ENCODE results near the gene SHANK3. TPM values are rescaled to one million over a fixed set of nuclear protein-coding genes. Genes with fewer than 3 reads are reported as not detected.

The SHANK3 gene
- total RNA-seq (2022; extraction: Qiagen RNA extraction; ENCODE audit: low read depth), result 3.0 to 6.1 TPM (median 4.6 TPM) in 5 replicates

DNA sequence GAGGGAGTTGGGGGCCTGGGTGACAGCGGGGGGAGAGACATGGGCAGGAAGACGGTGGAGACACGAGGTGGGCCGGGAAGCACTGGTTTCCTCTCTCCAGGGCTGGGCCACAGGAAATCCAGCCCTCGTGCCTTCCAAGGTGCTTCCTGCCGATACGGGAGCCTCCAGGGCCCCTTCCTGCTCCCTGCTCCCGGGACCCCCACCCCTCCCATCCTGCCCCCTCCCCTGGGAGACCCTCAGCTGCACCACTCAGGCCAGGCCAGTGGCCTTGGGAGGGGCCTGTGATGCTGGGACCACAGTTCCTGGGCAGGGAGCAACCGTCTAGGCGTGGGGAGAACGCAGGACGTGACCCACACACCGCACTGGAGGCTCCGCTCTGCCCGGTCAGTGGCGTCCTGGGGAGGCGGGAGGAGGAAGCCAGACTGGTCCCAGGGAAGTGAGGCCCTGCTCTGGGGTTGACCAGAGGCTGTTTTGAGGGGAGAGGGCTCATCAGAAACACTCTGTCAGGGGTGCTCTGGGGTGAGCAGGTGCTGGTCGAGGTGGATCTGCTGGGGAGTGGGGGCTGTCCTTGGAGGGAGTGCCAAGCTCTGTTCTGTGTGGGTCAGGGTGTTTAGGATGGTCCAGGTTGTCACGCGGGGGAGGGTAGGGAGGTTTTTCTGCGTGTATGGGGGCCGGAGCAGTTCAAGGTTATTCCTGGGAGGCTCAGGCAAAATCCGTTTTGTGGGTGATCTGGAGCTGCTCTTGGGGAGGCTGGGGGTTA, at the start of gene SHANK3:
SHANK3 (plus strand) TSS at position 353 of the 760 bp plus-strand sequence.

GRCh38 chr22:50627642-50628542, 44.7 kb upstream of the SHANK3 start, which contains the start of gene ARSA:
ARSA (minus strand) TSS chr22:50628152; CDS start chr22:50627779, 373 bp downstream.

Other genes starting within 250 kb of the SHANK3 start
- gene SBF1, start 197.8 kb upstream of the SHANK3 start, total RNA-seq (2022; extraction: Qiagen RNA extraction; ENCODE audit: low read depth), result 16.2 to 27.1 TPM (median 24.2 TPM) in 5 replicates
- 0.31 to 0.77 TPM (median 0.56 TPM) in 5 replicates for gene ADM2, start 191.3 kb upstream of the SHANK3 start, total RNA-seq (2022; extraction: Qiagen RNA extraction; ENCODE audit: low read depth)
- not detected in 5 replicates for gene MIOX, start 186.0 kb upstream of the SHANK3 start, total RNA-seq (2022; extraction: Qiagen RNA extraction; ENCODE audit: low read depth)
- 28.1 to 51.7 TPM (median 41.4 TPM) in 5 replicates for gene LMF2, start 165.1 kb upstream of the SHANK3 start, total RNA-seq (2022; extraction: Qiagen RNA extraction; ENCODE audit: low read depth)
- gene NCAPH2, start 164.6 kb upstream of the SHANK3 start, total RNA-seq (2022; extraction: Qiagen RNA extraction; ENCODE audit: low read depth), result 31.1 to 37.8 TPM (median 35.9 TPM) in 5 replicates
- 4.4 to 8.2 TPM (median 6.7 TPM) in 5 replicates for gene SCO2, start 147.2 kb upstream of the SHANK3 start, total RNA-seq (2022; extraction: Qiagen RNA extraction; ENCODE audit: low read depth)
- 10.8 to 21.9 TPM (median 18.6 TPM) in 5 replicates for gene TYMP, start 142.8 kb upstream of the SHANK3 start, total RNA-seq (2022; extraction: Qiagen RNA extraction; ENCODE audit: low read depth)
- gene KLHDC7B, start 126.9 kb upstream of the SHANK3 start, total RNA-seq (2022; extraction: Qiagen RNA extraction; ENCODE audit: low read depth), result 0.03 TPM in 2 of 5 replicates, not detected in the others
- gene SYCE3, start 109.9 kb upstream of the SHANK3 start, total RNA-seq (2022; extraction: Qiagen RNA extraction; ENCODE audit: low read depth), result 0.56 to 0.66 TPM (median 0.58 TPM) in 3 of 5 replicates, not detected in the others
- 7.5 to 14.2 TPM (median 13.8 TPM) in 5 replicates for gene CPT1B, start 94.4 kb upstream of the SHANK3 start, total RNA-seq (2022; extraction: Qiagen RNA extraction; ENCODE audit: low read depth)
- 14.3 to 23.0 TPM (median 18.5 TPM) in 5 replicates for gene CHKB, start 90.0 kb upstream of the SHANK3 start, total RNA-seq (2022; extraction: Qiagen RNA extraction; ENCODE audit: low read depth)
- 2.2 to 4.2 TPM (median 3.8 TPM) in 5 replicates for gene MAPK8IP2, start 72.0 kb upstream of the SHANK3 start, total RNA-seq (2022; extraction: Qiagen RNA extraction; ENCODE audit: low read depth)
- gene ARSA, start 44.7 kb upstream of the SHANK3 start, total RNA-seq (2022; extraction: Qiagen RNA extraction; ENCODE audit: low read depth), result 15.6 to 27.5 TPM (median 19.6 TPM) in 5 replicates
- gene ACR, start 65.4 kb downstream of the SHANK3 start, total RNA-seq (2022; extraction: Qiagen RNA extraction; ENCODE audit: low read depth), result 0.25 TPM in 1 of 5 replicates, not detected in the others
- gene RABL2B, start 110.8 kb downstream of the SHANK3 start, total RNA-seq (2022; extraction: Qiagen RNA extraction; ENCODE audit: low read depth), result 14.7 to 21.6 TPM (median 19.8 TPM) in 5 replicates